HG02678 (cell line): ENCODE data around the gene CDK6.

Source experiments
- ATAC-seq: cut with Tn5 transposase; IDR thresholded peaks from one replicate; pipeline ENCODE4 v1.9.1; 2021; ENCODE audit warnings: mild to moderate bottlenecking, moderate library complexity; ENCODE audit not compliant: unreplicated experiment

Gene CDK6

DNA sequence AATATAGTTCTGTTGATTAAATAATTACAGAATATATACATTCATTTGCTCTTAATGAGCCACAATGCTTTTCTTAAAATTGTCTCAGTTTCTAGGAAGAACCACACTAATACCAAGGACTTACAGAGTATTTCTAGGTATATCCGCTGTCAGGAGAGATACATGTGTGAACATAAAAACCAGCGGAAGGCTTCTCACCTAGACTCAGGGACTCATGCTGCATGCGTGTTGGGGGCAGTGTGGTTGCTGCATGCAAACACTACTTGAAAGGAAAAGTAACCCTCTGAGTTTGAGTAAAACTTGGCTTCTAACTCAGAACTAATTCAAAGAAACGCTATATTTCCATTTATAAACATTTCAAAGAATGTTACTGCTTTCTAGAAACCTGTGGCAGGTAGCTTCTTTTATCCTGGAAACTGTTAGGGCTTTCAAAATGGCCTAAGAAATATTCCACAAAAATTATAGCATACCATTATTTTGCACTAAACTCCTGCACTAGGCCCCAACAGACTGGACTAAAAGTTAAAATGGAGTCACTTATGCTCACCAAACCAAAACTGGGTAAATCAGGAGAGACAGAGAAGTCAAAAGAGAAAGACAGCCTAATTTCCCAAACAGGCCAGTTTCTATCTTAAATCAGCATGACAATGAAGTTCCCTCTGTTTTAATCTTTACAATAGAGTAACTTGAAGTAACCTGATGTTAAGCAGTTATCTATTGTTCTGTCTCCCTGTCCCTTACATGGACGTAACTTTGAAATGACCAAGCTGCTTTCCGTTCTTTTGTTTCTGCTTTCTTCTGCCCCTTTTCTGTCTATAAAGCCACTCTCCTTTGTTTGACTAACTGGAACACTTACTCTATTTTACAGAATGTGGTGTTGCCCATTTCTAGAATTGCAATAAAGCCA lies 151.0 kb downstream of the CDK6 start:
- no peak for ATAC-seq

DNA sequence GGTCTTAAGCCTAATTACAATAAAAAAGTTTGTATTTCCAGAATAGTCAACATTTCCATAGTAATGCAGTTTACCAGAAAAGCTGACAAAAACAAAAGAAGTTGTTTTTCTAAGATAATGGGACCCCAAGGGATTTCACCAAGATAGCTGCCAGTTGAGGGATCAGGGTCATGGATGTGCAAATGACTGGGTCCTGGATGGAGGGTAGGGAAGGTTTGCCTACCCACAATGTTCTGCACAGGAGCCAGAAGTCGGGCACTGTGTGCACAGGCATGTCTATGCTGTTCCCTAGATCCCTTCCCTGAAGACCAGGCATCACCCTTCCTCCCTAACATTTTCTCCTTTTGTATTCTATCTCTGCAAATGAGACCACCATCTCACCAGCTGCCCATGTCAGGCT lies 152.1 kb downstream of the CDK6 start:
- no peak for ATAC-seq

DNA sequence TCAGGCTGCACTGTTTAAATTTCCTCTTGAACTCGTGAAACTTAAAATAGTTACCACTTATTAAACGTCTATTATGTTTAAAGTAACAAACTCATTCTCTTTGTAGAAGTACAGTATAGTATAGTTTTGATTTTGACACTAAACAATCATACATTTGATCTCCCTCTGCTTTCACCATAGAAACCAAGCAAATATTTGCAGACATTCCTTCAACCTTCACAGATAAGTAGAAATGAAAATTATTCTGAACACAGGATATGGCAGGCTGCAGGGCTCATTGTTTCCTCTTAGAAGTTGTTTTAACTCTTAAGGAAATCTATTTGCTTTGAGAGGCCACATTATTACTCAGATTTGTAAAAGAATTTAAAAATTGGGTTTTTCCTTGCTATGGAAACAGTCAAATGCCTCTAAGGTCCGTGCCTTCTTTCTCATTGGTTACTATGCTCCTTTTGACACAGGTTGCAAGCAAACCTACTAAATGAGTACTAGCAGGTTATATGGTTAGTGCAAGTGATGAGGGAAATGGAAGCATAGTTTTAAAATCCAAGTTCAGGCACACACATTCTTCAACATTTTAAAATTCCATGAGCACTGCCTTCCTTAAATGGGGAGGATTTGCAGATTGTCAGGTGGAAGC lies 153.4 kb downstream of the CDK6 start:
- no peak for ATAC-seq

DNA sequence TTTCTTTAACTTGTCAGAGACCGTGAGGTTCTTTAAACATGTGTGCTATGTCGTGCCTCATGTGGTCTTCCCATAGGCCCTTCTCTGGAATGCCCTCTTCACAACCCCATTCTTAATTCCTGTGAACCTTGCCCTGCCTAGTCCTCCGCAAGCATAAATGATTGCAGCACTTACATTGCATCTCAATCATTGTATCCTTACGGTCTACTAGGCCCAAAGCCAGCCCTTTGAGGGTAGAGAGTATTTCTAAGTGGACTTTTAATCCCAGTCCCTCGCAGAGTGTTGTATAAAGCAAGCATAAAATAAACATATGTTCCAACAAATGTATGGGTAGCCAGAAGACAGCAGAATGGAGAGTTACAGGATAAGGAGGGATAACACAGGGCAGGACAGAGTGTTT lies 154.0 kb downstream of the CDK6 start:
- ATAC-seq: no peak

DNA sequence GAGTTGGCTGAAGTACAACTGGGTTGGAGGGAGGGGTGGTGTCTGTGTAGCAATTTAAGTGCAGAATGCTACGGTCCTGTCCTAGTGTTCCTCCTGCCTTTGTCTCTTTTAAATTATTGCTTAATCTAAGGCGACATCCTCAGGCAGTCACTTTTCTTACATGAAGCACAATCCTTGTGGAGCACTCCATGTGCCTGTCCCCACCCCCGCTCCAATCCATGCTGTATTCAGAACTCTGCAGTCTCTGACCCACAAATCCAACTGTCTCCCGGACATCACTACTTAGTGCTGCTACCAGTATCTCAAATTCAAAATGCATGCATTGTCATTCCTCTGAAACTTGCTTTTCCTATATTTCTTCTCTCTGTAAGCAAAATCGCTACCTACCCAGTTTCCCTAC lies 154.7 kb downstream of the CDK6 start:
- ATAC-seq: no peak

DNA sequence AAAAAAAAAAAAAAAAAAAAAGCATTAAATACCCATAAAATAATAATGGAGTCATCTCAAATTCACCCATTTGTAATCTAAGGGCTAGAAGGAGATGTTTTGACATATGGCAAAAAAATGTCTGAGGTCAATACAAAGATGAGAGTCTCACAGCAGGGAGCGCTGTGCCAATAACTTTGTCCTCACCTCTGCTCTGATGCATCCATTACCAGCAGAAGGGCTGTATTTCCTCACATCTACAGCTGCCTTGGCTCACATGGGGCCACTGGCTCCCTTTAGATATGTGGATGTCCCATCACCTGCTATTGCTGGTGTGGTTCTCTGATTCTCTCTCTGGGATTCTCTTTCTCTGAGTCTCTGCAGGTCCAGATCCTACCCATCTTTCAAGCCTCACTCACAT lies 155.9 kb downstream of the CDK6 start:
- no peak for ATAC-seq

DNA sequence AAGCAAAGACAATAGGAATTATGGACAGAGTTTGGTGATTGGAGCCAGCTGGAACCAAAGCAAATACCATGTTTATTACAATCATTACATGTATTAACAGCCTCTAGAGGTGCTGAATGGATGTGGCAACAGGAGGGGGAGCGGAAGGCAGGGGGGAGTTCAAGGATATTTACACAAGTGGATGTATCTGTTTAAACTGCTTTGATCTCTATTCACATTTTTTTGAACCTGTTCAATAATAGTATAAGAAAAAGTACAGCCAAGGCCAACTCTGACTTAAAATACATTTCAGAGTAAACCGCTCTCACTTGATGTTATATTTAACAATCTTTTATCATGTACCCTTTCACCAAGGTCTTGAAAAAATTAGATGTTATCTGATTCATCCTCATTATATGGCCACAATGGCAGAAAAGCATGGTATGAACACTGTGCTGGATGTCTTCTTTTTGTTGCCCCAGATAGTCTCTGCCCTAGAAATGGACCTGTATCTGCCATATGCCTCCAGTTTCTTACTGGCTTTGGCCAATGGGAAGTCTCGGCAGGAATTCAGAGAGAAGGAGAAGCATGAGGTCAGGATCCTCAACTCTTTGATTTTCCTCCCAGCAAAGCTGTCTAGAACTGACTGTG lies 158.0 kb downstream of the CDK6 start:
- ATAC-seq: no peak

DNA sequence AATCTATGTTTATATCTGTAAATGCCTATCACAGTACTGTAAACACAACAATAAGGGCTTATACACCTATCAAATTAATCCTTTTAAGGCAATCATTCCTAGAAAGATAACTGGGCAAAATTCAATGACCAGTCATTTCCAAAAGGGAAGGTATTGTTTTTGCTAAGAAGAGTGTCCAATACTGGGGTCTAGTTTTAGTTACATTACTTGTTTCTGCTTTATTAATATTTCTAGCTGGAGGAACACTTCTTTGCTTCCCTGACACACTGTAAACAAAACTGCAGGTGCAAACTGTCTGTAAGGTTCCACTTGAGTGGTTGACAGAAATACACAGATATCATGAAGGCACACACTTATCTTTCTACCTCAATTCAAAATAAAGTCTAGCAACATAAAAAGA lies 162.0 kb downstream of the CDK6 start:
- peak; percentile 75 for ATAC-seq

DNA sequence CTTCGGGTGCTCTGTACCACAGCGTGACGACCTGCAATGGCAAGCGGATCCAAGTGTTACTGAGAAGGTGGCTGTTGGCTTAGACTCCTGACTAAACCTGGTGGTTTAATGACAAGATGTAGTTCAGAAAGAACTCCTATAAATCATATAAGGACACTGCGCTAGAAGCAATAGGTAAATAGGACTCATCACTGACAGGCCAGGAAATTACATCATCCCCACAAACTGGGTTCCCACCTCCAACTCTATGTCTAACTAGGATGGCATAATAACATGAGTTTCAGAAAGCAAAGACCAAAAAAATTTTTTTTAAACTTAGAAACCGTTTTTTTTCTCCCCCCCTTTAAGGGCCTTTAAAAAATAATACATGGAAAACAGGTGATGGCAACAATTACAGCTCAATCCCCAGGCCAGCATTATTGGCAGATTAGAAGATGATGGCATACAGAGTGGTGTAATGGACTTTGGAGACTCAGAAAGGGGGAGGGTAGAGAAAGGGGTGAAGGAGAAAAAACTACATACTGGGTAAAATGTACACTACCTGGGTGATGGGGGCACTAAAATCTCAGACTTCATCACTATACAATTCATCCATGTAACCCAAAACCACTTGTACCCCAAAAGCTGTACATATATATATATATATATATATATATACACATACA lies 164.7 kb downstream of the CDK6 start:
- ATAC-seq: no peak

DNA sequence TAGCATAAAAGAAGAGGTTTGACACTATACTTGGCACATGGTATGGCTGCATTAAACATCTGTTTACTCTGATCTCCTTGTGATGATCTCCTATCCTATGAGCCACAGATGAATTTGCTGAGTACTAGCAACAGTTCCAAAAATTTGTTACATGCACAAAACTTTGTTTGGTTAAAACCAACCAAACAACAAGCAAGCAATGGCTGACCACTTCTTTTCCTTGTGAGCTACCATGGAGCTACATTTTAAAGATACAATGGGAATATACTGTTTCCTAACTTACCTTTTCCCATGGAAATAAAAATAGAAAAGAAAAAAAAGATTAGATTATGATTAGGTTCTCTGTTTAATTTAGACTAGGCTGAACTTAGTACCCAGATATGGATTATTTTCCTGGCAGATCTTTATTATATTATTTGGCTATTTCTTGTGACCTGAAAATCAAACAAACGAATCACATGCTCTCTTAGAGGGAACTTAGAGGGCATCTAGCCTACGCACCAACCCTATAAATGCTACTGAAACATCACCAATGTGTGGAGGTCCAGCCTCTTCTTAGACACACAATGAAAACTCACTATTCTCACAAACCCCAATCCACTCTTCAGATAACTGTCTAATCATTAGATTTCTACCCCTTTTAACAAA lies 166.0 kb downstream of the CDK6 start:
- ATAC-seq: no peak

DNA sequence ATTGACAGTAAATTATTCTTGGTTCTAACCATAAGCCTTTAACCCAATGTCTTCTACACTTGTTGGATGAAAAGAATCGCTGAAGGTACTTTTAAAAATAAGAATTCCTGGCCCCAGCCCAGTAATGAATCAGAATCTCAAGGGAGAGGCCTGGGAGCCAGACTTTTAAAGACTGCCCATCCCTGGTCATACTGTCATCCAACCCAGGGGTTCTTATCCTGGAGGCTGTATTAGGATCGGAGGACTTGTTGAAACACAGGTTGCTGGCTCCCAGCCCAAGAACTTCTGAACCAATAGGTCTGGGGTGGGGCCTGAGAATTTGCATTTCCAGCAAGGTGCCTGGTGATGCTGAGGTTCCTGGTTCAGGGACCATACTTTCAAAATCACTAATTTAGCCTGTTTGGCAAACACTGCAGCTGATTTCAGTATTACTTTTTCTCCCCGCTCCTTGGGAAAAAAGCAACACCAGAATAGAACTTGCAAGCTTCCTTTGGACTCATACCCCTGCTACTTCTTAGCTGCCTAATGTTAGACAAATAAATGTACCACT lies 166.7 kb downstream of the CDK6 start:
- ATAC-seq: no peak

DNA sequence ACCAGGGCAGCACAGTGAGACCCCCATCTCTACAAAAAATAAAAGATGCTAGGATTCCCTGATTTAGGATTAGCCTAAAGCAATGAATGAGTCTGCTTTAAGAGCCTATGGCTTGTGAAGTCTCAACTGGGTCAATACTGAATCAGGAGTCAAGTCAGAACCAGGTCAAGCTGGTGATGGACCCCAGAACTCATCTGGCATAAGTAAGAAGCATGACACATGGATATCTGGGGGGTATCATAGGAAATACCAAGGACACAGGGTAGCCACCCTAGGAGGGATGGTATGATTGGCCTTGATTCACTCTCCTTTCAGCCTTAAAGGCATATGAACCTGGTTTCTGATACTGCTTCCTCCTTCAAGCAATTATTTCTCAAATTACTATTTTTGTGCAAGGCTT lies 167.8 kb downstream of the CDK6 start:
- no peak for ATAC-seq

DNA sequence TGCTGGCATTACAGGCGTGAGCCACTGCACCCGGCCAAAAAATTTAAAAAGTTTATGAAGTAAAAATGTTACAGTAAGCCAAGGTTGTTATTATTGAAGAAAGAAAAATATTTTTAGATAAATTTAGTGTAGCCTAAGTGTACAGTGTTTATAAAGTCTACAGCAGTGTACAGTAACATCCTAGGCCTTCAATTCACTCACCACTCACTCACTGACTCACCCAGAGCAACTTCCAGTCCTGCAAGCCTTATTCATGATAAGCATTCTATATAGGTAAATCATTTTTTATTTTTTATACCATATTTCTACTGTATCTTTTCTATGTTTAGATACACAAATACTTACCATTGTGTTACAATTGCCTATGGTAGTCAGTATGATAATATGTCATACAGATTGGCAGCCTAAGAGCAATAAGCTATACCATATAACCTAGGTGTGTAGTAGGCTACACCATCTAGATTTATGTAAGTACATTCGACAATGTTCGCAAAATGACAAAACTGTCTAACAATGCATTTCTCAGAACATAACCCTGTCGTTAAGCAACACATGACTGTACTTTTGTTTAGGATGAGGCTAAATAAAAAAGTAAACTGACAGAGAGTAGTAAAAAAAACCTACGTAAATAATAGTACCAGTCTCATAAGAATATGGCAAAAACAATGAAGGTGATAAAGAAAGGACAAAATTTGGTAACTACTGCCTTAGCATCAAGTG lies 168.4 kb downstream of the CDK6 start:
- no peak for ATAC-seq

DNA sequence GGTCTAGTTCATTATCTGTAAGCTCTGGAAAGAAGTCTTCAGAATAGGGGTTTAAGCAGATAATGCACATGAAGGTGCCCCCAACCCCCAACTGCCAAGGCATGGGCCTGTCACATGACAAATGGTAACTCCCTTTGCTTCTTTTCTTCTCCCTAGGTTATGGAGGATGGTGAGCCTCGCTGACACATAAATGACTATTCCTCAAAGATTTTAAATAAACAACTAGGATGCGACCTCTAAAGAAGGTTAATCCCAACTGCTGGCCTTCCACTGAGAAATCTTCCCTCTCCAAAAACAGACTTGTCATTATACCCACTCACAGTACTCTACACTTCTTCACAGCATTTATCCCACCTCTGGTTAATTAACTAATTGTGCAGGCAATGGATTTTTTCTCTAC lies 170.4 kb downstream of the CDK6 start:
- ATAC-seq: no peak

DNA sequence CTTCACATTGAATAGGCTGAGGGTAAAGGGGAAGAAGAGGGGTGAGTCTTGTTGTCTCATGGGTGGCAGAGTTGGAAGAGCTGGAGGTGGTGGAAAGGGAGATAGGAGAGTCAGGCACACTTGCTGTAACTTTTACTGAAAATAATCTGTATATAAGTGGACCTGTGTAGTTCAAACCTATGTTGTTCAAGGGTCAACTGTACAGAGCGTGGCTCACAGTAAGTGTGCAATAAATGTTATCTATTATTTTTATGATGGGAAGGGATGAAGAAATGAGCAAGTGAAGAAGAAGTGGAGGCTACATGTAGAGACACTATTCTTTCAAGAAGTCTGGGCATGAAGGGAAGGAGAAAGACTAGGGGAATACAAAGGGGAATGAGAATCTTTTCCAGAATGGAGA lies 174.7 kb downstream of the CDK6 start:
- ATAC-seq: no peak

DNA sequence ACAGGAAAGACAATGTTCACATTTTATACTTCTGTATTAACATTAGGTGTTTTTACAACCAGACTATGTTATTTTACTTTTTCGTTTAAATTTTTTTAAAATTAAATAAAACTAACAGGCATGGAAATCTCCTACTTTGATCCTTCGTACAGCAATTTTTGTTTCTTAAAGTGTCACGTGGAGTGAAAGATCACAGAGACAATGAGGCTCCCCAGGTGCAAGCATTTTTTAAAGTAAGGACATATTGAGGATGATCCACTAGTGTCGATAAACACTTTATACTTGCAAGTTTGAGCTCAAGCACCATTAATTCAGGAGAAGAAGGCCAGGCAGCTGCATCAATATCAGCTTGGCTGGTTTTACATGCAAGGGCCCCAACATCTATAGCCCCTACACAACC lies 177.7 kb downstream of the CDK6 start:
- no peak for ATAC-seq

DNA sequence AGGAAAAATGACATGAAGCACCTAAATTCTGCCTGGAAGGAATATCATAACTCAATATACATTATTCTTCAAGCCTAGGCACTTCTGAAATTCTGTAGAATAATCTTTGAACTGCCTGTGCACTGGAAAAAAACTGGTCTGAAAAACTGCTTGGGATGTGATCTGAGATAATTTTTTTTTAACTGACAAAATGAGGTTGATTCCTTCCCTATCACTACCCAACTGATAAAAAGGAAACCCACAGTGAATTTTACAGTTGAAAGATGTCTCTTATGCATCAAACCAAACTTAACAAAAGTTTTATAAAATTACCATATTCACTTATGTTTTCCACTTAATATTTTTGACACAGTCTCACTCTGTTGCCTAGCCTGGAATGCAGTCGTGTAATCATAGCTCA lies 179.0 kb downstream of the CDK6 start:
- ATAC-seq: no peak

DNA sequence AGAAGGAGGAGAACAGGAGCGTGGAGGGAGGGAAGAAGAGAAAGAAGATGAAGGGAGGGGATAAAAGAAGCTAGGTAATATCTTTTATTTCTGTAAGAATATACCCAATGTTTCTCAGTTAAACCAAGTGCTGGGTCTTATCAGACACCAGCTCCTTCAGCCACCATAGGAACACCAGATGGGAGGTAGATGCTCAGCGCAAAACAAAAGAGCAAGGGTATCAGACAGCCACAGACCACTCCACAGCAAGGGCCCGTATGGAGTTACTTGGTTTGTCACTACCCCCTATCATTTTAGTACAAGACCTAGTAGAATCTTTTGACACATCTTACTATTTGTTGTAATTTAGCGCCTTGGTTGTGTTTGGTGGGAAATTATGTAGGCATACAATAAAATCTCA lies 180.3 kb downstream of the CDK6 start:
- ATAC-seq: no peak

DNA sequence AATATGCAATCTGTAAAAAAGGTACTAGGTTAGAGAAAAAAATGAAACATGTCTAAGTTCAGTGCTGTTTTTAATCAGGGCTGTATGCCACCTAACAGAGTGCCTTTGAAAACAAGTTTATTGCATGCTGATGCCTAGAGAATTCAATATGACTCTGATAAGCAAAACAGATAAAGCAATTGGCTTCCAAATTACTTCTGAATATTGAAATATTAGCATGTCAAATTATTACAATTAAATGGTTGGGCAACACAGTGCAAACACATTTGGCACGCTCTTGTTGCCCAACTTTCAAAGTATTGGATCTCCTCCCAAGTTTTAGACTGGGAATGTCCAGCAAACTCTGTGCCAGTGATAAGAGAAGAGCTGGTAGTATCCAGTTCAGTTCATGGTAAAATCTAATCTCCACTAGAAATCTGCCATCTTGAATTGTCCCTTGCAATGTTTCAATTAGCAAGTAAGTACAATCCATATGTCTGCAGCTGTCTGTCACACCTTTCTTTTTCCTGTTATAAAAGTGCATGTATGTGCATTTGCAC lies 181.0 kb downstream of the CDK6 start:
- no peak for ATAC-seq

DNA sequence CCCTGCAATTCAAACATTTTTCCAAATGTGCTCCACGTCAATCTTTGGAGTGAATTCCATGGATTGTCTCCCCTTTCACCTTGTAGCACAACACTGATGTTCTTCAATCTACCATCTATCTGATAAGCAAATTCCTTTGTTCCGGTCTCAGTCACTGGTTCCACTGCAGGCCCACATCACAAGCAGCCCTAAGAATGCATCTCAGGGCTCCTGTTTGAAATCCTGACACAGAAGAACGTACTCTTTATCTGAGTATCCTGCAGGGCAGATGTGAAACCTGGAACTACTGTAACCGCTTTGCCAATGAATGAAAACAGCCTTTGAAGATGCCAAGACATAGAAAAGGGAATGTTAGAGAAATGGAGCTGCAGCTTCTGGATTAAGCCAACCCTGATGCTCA lies 183.2 kb downstream of the CDK6 start:
- ATAC-seq: no peak
